Kidney (tissue), 14 donors: Measurements from ENCODE around the gene ZNF74. TPM values are rescaled to one million over a fixed set of nuclear protein-coding genes. Genes with fewer than 3 reads are reported as not detected.

Source experiments
- DNase-seq, 5 donors: peaks; one replicate each; pipeline ENCODE4 v3.0.0-alpha.2; 2013 to 2020
- FAIRE-seq: peaks from 2 replicates; lab custom pipeline; 2012; peaks lifted over from hg19 to GRCh38; lab: Jason Lieb, UNC
- H3K27ac ChIP-seq, 2 donors: one replicate each; pipeline ENCODE4 v1.7.0; 2013; ENCODE audit warnings: low read depth in 2 of 2, low read length in 2 of 2, inconsistent platforms in 1 of 2
- H3K27me3 ChIP-seq: one replicate; pipeline ENCODE4 v1.7.1; 2013; ENCODE audit warnings: low read length, inconsistent platforms; ENCODE audit not compliant: control insufficient read depth, insufficient read depth
- H3K36me3 ChIP-seq, 3 donors: one replicate each; pipeline versions ENCODE4 v1.7.0 to v1.7.1; 2013; ENCODE audit warnings: low read length in 3 of 3, control low read depth in 1 of 3, inconsistent platforms in 1 of 3; ENCODE audit not compliant: insufficient read depth in 3 of 3, control insufficient read depth in 2 of 3
- H3K4me1 ChIP-seq, 3 donors: one replicate each; pipeline versions ENCODE4 v1.7.0 to v1.7.1; 2013; ENCODE audit warnings: low read length in 3 of 3, inconsistent platforms in 1 of 3, low read depth in 1 of 3; ENCODE audit not compliant: control insufficient read depth in 2 of 3, insufficient read depth in 2 of 3
- H3K4me3 ChIP-seq, 3 donors: one replicate each; pipeline versions ENCODE4 v1.7.0 to v1.8.1; 2013; ENCODE audit warnings: low read length in 3 of 3, control low read depth in 1 of 3, inconsistent platforms in 1 of 3
- H3K9ac ChIP-seq, 3 donors: one replicate each; pipeline versions ENCODE4 v1.7.0 to v1.7.1; 2013; ENCODE audit warnings: low read length in 3 of 3, control low read depth in 1 of 3, inconsistent platforms in 1 of 3
- H3K9me3 ChIP-seq, 3 donors: one replicate each; pipeline versions ENCODE4 v1.7.0 to v1.7.1; 2013; ENCODE audit warnings: low read length in 3 of 3, control low read depth in 1 of 3, inconsistent platforms in 1 of 3; ENCODE audit not compliant: control insufficient read depth in 2 of 3, insufficient read depth in 1 of 3
- CTCF ChIP-seq: IDR thresholded peaks from 3 replicates; pipeline ENCODE4 v1.5.1; 2012; ENCODE audit warnings: mild to moderate bottlenecking, moderate library complexity, borderline replicate concordance; ENCODE audit not compliant: insufficient read depth; ENCODE audit errors: extremely low read depth
- intact Hi-C: fragments of 100-400 bp; cut with DNase I; formaldehyde crosslinking; loops from one replicate; pipeline ENCODE4 v1.11.1; 2022
- polyA plus RNA-seq: library from polyadenylated mRNA; stranded (reverse); fragments of 350-450 nt; fragmentation: Illumina TruSeq; extraction: RNeasy Lipid Tissue Mini Kit (QIAGEN cat#74804); gene quantifications from one replicate; pipeline ENCODE4 v1.2.3, GENCODE V29; 2014; ENCODE audit warnings: low read depth, low replicate concordance; ENCODE audit not compliant: insufficient read depth
- total RNA-seq: library from RNA; stranded (reverse); fragmentation: NEBNext Ultra II Directional; extraction: Animal tissue kit (Norgen Biotek cat#: 25700); gene quantifications from one replicate; pipeline ENCODE4 v1.2.1, GENCODE V29; 2021
- donor health status: control.
- donor health status: control.
- donor health status: control.
- donor health status: control.
- donor health status: control.
- donor health status: DM: yes; HTN: yes; CAD: no.
- donor health status: Normal renal cell carcinoma (clear cell type).

Gene ZNF74
- total and polyA plus RNA-seq, 2 donors from 2014 or later: 3.7 to 6.5 TPM

GRCh38 chr22:20430101-20430719, 36.3 kb downstream of the ZNF74 start:
- Histone ChIP-seq H3K9me3 (no peaks in the 10 kb centered on the region), H3K9ac (no peak overlapping the region), H3K27ac (no peak overlapping the region), H3K4me1 (peaks cover 0 to 14% (median 0%) of the 10 kb centered on the region in 3 donors), H3K36me3 (peaks cover 0 to 4% (median 0%) of the 10 kb centered on the region in 3 donors), H3K4me3 (no peak overlapping the region), H3K27me3 (peaks cover 7% of the 10 kb centered on the region)
- DNase-seq: peak in 1 of 5 donors; percentile 60
- no peak for FAIRE-seq
- intact Hi-C loops: no loop called here
- TF ChIP-seq CTCF: no peak

DNA sequence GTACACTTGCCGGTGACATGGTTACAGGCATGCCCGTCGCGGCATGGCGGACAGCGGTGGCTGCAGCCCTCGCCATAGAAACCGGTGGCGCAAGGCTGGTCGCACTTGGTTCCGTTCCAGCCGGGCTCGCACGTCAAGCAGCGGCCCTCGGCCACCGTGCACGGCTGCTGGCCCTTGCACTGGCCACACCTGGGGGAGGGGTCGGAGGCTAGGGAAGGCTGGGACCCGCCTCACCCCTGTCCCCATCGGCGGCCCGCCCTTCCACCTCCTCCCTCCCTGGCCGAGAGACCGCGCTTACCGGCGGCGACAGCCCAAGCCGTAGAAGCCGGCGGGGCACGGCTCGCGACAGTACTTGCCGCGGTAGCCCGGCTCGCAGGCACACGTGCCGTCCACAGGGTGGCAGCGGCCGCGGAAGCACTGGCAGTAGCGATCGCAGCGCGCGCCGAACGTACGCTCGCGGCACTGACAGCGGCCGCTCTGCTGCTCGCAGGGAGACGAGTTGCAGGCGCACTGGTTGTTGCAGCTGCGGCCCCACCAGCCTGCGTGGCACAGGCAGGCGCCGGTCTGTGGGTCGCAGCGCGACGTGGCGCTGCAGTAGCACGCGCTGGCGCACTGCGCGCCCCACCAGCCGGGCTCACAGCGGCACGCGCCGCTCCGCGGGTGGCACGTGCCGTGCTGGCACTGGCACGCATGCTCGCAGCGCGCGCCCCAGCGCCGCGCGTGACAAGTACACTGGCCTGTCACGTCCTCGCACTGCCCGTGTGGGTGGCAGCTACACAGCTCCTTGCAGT, 37.0 kb downstream of the ZNF74 start:
- TF ChIP-seq CTCF: peak; percentile 17
- peaks cover 0 to 20% (median 0%) of the 10 kb centered on the region in 3 donors for H3K4me1 ChIP-seq
- no peak overlapping the region for H3K27ac ChIP-seq
- H3K9me3 ChIP-seq: no peaks in the 10 kb centered on the region
- no peak overlapping the region for H3K9ac ChIP-seq
- peaks cover 7% of the 10 kb centered on the region for H3K27me3 ChIP-seq
- FAIRE-seq (no peak), DNase-seq (peak; percentile 58 to 82 (median 71))
- peaks cover 0 to 4% (median 0%) of the 10 kb centered on the region in 3 donors for H3K36me3 ChIP-seq
- intact Hi-C loops: no loop called here
- H3K4me3 ChIP-seq: peak overlapping the region in 1 of 3 donors; percentile 43

DNA sequence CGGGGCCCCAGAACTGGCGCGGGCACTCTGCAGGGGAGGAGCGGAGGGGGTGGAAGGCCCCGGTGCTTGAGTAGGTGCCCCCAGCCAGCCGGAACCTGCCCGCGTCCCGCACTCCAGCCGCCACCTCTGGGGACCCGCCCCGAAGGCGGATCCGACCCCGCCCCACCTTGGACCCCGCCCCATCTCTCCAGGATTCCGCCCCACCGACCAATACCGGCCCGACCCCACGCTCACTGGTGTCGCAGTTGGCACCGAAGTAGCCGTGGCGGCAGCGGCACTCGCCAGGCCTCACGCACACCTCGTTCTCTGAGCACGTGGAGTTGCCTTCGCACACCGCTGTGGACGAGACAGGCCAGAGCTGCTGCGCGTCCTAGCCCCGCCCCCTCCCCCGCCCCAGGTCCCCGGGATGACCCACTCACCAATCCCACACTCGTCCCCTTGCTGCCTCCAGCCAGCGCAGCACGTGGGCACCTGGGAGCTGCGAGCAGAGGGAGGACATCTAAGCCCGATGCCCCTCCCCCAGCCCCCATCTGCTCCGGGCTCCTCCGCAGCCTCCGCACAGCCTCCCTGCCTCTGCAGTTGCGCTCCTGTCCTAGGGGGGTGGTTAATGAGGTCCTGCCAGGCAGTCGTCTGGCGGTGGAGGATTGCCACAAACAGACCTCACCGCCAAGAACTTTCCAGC, 37.7 kb downstream of the ZNF74 start:
- peaks cover 7% of the 10 kb centered on the region for H3K27me3 ChIP-seq
- no peaks in the 10 kb centered on the region for H3K9me3 ChIP-seq
- no peak overlapping the region for H3K27ac ChIP-seq
- DNase-seq (peak in 3 of 5 donors; percentile 20 to 79 (median 78)), FAIRE-seq (no peak)
- intact Hi-C loops: no loop called here
- peaks cover 0 to 20% (median 0%) of the 10 kb centered on the region in 3 donors for H3K4me1 ChIP-seq
- peak overlapping the region in 1 of 3 donors; percentile 43 for H3K4me3 ChIP-seq
- TF ChIP-seq CTCF: no peak
- H3K9ac ChIP-seq: no peak overlapping the region
- peaks cover 0 to 4% (median 0%) of the 10 kb centered on the region in 3 donors for H3K36me3 ChIP-seq
